OCI-M2 (cell line): ENCODE data around the gene RAN.
"Not testable (repeated sequence)": the region's sequence is repeated elsewhere in the genome, so short reads cannot be mapped to it uniquely, and the experiment has no call there.

Experiments used
- DNase-seq: peaks from one replicate; lab custom pipeline; 2025; ENCODE audit not compliant: unreplicated experiment; lab: John Stamatoyannopoulos, UW

The RAN gene

DNA sequence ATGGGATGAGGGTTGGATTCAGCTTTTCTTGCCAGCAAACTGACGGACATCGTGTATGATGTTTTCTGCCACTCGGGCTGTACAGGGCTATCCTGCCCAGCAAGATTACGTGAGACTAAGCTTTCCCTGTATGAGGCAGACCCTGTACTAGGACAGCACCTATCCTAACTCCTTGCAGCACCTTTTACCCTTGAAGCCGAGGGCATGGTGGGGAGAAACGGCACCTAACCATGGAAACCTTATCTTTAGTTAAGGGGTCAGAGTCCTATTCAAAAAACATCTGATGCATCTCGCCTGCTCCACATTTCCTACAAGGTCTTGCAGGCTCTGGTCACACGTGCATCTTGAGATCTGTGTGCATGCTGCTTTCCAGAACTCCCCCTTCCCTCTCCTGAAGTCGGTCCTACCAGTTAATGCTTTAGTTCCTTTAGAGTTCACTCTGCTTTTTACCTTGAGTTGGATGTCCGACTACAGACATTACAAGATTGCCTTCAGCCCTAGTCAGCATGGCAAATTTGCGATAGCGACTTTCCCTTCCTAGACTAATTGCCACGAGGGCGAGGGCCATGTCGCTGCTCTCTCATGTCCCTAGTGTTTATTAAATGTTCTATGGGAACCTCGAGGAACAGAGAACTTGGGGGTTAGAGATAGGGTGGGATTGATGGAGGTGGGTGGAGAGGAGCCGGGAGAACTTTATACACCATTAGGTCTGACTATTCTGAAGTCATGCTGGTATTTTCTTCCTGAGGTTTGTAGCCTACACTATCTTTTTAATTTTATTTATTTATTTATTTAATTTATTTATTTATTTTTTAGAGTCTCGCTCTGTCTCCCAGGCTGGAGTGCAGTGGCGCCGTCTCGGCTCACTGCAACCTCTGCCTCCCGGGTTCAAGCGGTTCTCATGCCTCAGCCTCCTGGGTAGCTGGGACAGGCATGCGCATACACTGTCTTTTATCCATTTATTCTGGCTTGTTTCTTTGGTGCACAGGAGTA is 6.6 kb downstream of the RAN start:
- no peak for DNase-seq

DNA sequence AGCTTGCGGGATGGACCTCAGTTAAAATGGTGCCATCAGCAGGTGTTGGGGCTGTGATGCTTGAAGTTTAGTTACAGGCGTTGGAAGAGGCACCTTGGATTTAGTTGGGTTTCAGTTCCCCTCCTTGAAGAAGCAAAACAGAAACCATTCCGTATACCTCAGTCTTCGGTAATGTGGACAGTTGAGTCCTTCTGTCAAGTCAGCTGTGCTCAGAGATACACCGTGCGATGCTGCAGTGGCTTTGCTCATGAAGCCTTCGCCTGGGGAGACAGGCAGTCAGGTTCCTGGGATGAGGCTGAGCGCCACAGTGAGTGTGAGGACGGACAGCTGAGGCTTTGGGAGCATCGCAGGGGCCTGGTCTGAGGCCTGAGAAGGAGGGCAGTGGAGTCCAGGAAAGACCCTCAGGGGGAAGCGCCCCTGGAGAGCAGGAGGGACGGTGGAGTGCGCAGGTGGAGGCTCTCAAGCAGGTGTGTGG is 7.4 kb downstream of the RAN start:
- DNase-seq, result no peak

DNA sequence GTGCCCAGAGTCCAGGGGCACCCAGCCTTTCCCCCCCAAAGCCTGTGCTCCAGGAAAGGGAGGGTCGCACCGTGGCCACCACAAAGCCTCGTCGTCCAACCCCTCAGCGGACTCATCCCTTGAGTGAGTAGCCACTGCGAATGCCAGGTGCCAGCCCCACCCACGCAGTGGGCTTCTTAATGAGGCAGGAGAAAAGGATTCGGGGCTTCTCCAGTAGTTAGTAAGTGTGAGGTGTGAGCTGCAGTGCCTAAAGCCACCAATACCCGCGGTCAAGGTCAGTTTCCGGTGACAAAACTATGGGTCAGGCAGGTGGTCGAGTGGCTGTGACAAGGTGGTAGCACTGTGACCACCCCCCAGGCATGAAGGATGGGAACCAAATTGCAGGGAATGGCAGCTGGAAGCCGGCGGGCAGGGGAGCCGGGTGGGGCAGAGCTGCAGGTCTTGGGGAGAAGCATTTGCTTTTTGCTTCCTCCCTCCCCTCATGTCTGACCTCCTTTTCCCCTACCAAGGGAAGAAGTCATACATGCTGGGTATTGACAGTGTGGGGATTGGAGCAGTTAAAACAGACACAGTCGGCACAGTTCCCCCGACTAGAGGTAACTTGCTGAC is 8.0 kb downstream of the RAN start:
- no peak for DNase-seq

DNA sequence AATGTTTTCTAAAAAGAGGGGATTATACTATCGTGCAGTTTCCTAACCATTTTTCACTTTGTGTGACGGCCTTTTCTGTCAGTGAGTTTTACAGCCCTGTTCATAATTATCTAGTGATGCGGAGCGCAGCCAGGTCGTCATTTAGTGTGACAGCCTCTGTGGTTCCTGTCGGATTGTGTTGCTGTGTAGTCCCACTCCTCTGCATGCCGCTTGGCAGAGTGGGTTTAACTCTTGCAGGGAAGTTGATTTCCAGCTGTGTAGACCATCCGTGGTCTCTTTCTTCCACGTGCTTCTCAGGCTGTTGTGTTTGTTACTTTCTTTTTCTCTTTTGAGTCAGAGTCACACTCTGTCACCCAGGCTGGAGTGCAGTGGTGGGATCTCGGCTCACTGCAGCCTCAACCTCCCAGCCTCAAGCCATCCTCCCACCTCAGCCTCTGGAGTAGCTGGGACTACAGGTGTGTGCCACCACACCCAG is 8.6 kb downstream of the RAN start:
- DNase-seq, result no peak

DNA sequence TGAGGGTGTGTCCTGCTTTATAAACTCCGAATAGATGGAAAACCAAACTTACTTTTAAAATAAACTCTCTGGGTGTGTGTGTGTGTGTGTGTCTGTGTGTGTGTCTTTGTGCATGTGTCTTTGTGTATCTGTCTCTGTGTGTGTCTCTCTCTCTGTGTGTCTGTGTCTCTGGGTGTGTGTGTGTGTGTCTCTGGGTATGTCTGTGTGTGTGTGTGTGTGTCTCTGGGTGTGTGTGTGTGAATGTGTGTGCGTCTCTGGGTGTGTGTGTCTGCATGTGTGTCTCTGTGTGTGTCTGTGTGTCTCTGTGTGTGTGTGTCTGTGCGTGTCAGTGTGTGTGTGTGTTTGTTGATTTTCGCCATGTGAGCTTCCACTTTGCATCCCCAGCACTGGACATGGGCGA is 9.2 kb downstream of the RAN start:
- DNase-seq, result no peak

DNA sequence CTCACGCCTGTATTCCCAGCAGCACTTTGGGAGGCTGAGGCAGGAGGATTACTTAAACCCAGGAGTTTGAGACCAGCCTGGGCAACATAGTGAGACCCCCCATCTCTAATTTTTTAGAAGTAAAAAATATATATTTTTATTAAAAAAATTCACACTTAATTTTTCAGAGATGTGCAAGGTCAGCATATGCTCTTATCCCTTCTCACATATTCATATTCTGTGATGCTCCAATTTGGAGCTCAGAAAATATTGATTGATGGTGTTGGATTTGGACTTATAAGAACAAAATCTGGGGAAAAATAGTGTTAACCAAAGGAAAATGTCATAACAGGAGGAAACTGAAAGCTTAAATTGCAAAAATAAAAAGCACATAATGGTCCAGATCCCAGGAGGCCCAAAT is 9.7 kb downstream of the RAN start:
- DNase-seq, result no peak

DNA sequence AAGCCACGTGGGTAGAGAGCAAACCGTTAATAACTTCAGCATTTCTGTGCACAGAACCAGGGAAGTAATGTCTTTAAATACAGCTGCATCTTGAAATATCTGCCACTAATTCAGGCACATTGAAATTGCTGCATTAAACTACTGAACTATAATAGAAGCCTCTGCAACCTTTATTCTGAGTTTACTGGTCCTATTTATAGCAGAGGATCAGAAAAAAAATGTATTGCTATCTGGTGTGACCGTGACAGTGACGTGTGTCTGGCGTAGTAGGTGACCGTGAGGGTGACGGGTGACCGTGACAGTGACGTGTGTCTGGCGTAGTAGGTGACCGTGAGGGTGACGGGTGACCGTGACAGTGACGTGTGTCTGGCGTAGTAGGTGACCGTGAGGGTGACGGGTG is 15.3 kb downstream of the RAN start:
- DNase-seq, result not testable (repeated sequence)

DNA sequence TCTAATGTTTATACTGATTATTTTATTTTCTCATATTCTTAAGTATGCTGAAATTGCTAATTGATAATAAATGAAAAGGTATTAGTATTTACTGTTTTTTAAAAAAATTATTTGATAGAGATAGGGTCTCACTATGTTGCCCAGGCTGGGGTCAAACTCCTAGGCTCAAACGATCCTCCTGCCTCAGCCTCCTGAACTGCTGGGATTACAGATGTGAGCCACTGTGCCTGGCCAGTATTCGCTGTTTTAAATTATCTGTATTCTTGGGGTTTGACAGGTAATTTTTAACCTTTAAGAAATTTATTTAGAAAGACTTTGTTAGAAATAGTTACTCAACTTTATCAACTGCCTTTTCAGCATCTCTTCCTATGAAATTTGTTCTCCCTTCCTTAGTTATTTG is 32.2 kb downstream of the RAN start:
- no peak for DNase-seq

DNA sequence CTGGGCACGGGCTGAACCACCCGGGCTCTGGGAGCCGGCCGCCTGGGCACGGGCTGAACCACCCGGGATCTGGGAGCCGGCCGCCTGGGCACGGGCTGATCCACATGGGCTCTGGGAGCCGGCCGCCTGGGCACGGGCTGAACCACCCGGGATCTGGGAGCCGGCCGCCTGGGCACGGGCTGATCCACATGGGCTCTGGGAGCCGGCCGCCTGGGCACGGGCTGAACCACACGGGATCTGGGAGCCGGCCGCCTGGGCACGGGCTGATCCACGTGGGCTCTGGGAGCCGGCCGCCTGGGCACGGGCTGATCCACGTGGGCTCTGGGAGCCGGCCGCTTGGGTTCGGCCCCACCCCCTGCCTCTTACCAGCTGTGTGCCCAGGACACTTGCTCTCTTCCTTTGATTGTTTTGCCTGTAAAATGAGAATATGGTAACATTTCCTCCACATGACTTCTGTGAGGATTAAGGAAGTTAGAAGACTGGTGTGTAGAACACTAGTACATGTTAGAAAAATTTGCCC is 33.1 kb downstream of the RAN start:
- not testable (repeated sequence) for DNase-seq

DNA sequence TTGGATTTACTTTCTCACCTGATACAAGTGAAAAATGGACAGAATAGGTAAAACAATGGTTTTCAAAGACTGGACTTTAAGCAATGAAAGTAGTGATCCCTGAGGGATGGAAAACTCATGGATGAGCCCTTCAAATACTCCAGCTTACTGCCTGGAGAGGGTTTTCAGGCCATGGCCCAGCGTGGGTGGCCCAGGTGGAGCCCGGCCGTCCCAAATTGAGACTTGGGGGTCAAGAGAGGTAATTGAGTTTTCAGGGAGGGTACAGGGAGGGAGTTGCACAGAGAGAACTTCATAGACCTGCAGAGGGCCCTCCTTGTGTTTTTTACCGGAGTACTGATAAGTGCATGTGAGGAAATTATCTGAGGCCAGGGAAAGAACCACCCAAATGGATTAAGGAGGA is 37.2 kb downstream of the RAN start:
- DNase-seq, result no peak

DNA sequence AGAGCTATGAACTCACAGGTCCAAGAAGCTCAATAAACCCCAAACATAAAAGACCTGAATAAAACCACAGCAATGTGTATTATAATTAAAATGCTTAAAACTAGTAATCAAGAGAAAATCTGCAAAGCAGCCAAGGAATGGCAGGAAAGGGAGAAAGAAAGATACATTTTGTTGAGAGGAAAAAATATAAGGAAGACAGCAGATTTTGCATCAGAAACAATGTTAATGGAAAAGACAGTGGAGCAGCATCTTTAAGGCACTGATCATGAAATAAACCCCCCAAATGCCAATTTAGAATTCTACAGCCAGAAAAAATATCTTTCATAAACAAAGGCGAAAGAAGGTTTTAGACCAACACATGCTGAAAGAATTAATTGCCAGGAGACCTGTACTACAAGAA is 39.3 kb downstream of the RAN start:
- no peak for DNase-seq

DNA sequence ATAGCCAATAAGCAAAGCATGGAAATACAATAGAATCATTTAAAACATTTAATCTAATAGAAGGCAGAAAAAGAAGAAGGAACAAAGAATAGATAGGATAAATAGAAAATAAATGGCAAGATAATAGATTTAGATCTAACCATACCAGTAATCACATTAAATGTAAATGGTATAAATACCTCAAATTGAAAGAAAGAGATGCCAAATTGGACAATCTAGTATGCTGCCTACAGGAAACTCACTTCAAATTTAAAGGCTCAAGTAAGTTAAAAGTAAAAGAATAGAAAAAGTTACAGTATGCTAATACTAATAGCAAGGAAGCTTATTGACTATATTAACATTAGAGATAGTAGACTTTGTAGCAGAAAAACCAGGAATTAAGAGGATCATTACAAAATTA is 40.1 kb downstream of the RAN start:
- DNase-seq, result no peak

DNA sequence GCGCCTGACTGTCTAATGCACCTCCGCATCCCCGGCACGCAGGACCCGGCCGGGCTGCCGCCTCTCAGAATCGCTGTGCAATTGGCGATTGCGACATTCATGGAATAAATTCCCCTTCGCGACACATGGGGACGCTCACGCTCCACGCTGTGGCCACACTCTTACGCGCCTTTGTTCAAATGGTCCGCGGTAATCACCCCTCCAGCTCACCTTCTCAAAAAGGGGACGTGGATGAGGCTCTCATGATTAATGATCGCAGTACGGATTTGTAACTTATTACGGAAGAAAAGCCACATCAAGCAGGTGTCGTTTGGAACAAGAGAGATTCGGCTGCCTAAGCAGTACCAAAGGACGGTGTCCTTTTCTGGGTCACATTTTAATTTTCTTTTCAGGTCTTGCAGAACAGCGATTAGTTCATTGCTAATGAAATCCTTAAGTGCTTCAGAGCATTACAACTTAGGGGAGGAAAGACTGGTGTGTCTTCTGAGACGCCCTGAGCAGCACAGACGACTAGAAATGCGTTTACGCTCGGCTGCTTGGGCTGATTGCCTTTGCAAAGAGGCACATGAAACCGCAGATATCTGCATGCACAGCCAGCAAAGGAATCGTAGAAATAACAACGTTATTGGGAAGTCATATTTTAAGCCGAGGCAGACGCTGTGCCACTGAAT is 44.5 kb downstream of the RAN start:
- DNase-seq, result no peak

DNA sequence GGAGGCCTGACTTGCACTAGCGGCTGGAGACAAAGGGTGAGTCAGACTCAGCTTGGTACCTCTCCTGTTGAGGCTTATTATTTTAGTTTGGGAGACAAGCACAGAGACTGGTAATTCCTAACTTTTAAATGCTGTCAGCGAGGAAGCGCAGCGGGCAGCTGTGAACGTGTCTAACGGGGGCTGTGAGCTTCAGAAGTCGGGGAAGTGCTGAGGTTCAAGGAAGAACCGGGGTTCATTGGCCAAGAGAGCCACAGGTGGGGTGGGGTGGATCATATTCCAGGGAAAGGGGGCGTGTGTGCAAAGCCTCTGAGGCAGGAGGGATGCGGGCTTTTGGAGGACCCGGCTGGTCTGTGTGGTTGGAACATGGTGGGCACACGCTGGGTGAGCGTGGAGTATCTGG is 45.7 kb downstream of the RAN start:
- no peak for DNase-seq

DNA sequence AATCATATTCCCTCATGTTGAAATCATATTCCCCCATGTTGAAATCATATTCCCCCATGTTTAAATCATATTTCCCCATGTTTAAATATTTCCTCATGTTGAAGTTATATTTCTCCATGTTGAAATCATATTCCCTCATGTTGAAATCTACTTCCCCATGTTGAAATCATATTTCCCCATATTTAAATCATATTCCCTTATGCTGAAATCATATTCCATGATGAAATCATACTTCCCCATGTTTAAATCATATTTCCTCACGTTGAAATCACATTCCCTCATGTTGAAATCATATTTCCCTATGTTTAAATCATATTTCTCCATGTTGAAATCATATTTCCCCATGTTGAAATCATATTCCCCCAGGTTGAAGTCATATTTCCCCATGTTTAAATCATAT is 47.2 kb downstream of the RAN start:
- no peak for DNase-seq

DNA sequence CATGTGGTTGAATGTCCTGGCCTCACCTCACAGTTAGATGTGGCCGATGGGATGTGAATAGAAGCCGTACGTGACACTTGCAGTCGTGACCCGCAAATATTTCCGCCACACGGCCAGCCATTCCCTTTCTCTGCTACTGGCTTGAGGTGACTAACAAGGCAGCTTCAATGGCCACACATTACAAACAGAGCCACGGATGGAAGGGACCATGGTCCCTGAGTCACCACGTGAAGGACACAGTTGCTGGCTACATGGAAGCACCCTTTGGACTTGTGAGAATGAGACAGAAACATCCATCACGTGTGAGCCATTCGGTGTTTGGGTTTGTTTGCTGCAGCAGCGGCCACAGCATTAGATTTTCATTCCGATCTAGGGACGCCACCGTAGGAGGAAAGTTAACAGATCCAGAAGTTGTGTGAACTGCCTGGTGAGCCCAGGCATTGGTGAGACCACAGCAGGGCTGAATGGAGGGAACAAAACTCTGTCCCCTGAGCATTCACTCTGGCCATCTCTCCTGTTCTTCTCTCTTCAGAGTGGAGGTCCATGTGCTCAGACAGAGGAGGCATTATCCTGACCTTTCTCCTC is 48.3 kb downstream of the RAN start:
- DNase-seq, result no peak

DNA sequence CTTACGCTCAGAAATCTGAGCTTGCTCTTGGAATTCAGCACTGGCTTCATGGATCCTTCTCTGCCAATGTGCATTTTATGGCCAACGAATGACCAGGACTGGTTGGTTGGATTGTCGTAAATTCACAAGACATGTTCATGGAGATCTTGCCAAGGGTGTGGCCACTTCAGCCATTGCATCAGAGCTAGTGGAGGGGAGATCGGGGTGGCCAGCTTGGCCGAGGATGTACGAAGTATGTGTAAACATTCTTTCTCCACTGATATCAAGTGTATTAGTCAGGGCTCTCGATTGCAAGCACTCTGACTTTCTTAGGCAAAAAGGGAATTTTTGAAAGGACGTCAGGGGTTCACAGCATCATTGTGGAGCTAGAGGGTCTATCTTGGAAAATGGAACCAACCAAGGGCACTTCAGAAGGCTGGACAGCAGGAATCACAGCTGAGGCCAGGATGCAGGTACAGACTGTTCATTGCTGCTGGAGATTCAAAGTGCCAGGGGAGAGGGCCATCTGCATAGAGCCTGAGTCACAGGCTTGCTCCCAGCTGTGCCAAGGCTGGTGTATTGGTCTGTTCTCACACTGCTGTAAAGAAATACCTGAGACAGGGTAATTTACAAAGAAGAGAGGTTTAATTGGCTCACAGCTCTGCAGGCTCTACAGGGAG is 49.0 kb downstream of the RAN start:
- DNase-seq, result no peak

DNA sequence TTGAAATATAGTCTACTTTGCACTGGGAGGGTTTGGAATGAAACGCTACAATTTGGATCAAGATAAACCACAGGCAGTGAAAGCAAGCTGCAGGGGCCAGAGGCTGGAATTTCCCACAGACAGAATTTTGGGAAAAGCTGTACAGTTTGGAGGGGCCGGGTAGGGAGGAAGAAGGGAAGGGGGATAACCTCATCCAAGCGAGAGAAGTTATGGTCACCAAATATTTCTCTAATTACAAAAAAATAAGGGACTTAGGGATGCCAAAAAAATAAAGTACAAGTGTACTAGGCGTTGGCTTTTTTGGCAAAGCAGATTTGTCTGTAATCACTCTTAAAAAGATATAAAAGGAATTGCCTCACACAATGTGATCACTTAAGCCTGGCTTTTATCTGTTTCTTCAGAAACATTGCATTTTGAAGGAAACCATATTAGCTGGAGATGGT is 50.7 kb downstream of the RAN start:
- DNase-seq, result no peak

DNA sequence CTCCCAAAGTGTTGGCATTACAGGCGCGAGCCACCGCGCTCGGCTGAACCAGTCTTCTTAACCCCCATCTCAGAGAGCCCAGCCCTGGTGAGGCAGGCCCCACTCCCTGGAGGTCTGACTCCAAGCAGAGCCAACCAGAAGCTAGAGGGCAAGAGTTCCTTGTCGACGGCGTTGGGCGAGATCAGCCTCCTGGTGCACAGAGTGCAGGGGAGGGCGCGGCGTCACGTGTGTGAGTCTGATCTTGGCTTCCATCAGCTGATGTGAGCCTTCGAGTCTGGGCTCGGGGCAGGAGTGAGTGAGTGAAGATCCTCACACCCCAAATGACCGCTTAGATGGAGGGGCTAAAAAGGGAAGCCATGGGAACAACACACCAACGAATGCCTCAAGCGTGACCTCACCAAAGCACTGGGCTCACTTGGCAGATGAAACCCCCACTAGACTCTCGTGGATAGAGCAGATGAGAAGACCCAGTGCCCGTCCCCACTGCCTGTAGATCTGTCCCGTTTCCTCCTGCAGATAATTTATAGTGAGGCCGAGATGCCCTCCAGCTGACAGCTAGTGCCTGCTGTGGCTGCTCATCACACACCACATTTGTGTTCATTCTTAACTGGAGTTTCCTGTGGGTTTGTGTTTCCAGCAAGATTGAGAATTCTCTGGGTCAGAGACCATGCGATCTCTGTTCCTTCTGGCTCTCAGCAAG is 53.2 kb downstream of the RAN start:
- no peak for DNase-seq

DNA sequence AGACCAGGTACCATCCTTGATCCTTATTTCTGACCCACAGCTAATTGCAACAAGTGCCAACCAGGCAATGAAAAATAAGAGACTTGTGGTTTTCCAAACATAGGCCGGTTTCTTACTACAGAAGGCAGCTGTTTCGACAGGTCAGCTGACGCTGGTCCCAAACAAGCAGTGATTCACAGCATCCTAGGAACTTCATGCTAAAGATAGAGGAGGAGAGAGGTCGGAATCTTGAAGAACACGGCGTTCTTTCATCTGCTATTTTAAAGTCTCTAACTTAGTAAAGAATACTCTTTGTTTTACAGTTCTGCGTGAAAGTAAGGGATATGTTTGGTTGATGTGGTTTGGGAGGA is 53.8 kb downstream of the RAN start:
- no peak for DNase-seq
